SIG-M5 treated with dmso at 0.1 percent for 504 hours (cell line): ENCODE results near the gene ASTN2.

Experiments
- DNase-seq: peaks from one replicate; lab custom pipeline; 2025; ENCODE audit not compliant: unreplicated experiment; lab: John Stamatoyannopoulos, UW

The ASTN2 gene

DNA sequence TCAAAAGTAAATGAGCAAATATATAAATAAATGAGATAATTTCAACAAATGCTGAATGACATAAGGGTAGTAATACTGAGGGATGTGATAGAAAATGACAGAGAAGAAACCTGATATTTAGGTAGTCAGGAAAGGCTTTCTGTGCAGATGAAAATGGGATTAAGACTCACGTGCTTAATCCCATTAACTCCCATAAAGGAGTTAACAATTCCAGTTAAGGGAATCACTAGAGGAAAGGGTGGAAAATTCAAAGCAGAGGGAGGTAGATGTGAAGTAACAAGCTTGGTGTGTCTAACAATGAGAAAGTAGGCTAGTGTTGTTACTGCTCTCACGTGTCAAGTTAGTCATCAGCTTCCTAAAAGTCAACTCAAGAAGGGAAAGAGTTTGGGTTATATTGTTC is 818.2 kb downstream of the ASTN2 start:
- no peak for DNase-seq

GRCh38 chr9:116594547-116594946 is 820.3 kb downstream of the ASTN2 start:
- DNase-seq, result no peak

GRCh38 chr9:116592970-116593369 is 821.9 kb downstream of the ASTN2 start:
- no peak for DNase-seq

DNA sequence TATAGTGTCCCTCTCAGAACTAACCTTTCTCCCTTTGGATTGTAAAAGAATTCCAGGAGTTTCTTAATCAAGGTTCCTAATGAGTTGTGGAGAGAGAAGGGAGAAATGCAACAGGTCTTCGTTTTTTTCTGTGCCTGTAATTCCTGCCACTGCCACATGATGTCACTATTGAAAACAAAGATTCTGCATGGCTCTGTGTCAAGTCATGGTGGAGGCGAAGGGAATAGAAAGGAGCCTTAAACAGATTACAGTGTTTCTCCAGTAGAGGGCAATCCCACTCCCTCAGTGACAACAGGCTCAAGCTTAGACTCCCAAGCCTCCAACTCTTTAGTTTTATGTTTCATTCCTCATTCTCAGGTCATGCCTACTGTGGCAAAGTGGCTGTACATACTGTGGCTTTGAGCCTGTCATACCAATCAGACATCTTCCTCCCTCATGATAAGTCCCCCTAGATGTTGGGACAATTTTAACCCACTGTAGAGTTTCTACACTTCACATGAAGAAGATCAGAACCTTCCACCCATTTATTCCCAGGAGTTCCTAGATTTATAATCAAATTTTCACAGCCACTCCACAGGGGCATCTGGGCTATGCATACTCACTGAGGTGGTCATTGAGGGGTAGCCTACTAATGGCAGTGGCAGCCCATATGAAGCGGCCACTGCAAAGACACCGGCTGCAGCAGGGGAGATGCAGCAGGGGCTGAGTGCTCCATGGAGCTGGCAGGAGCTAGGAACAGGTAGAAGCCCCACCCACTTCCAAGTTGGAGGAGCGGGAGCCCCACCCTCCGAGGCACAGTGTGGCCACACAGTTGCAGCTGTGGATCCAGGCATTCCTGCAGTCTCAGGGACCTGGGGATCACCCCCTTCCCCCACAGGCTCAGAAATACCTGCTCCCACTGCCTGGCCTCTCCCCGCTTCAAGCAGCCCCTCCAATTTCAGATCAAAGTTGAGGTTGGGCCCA is 825.2 kb downstream of the ASTN2 start:
- peak; percentile 49 for DNase-seq

GRCh38 chr9:116587919-116588318 is 826.9 kb downstream of the ASTN2 start:
- no peak for DNase-seq

- no peak for DNase-seq
These were observed 829.0 kb downstream of the ASTN2 start for GRCh38 chr9:116585896-116586295.

GRCh38 chr9:116585204-116585603 is 829.7 kb downstream of the ASTN2 start:
- no peak for DNase-seq

DNA sequence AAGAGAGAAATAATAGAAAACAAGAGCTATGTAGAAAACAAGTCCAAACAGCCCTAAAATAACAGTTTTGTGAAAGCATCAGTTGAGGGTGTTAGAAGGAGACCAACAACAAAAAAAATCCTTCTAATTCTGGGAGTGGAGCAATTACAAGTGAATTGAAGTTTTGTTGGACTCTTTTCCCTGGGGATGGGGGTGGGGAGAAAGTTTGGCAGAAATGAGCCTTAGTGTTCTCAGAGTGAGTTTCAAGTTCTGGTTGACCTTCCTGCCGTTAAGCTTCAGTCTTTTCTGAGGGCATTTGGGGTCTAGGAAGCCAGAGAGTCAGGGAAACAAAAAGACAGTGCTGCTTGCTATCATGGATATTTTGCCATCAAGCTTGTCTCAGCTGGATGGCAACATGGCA is 834.0 kb downstream of the ASTN2 start:
- no peak for DNase-seq

- no peak for DNase-seq
These were observed 838.5 kb downstream of the ASTN2 start for GRCh38 chr9:116576386-116576785.

DNA sequence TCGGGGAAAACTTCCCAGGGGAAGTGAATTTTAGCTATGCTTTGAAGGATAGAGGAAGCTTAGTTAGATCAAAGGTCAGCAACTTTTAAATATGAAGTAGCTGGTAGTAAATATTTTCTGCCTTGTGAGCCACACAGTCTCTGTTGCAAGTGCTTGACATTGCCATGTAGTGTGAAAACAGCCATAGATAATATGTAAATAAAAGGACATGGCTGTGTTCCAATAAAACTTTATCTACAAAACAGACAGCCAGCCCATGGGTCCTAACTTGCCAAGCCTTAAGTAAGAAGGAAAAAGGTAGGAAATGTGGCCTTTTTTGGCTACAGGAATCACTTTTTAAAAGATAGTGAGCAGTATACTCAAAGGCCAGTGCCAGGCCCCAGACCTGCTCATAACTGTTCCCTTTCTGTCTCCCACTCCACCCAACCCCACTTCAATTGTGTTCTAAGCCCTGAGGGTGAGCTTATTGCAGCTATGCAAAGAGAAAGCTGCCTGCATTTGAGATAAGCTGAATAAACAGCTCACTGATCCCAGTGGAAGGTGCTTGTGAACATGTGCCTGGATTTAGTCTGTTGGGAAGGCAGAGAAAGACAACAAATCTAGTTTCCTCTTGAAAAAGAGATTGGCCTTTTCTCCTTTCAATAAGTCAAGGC is 840.7 kb downstream of the ASTN2 start:
- DNase-seq, result no peak

- peak; percentile 61 for DNase-seq
These were observed 842.6 kb downstream of the ASTN2 start for GRCh38 chr9:116572095-116572748.

DNA sequence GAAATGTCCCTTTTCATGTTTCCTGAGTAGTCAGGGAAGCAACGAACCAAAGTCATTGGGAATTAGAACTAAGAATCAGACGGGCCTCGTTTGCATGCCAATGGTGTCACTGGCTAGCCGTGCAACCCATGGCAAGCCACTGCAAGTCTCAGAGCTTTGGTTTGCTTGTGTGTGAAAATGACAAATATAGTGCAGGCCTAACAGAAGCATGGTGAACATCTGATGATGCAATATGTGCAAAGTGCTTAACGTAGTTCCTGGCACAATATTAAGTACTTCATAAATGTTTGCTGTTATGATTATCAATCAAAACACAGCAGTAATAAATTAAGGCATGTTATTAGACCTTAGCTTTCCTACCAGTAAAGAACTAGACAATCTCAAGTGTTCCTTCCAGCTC is 845.7 kb downstream of the ASTN2 start:
- no peak for DNase-seq

GRCh38 chr9:116566677-116567488 is 848.0 kb downstream of the ASTN2 start:
- DNase-seq, result no peak

DNA sequence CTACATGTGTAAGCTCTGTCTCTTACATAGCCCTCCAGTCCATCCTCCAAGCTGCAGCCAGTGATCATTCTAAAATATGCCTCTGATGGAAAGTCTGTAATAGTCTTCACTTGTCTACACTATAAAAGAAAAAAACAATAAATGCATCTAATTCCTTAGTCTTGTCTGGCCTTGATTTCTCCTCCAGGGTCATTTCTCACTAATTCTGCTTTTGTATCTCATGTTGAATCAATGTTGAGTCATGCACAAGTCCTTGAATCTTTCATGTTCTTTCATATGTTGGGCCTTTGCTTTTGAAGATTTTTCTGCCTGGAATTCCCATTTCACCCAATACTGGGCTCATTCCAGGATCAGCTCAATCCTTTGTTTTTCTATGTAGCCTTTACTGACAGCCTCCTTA is 848.9 kb downstream of the ASTN2 start:
- DNase-seq, result no peak

GRCh38 chr9:116564266-116564793 is 850.5 kb downstream of the ASTN2 start:
- DNase-seq, result no peak

- no peak for DNase-seq
These were observed 855.9 kb downstream of the ASTN2 start for GRCh38 chr9:116558818-116559540.

- no peak for DNase-seq
These were observed 856.8 kb downstream of the ASTN2 start for GRCh38 chr9:116558035-116558434.

- no peak for DNase-seq
These were observed 859.2 kb downstream of the ASTN2 start for GRCh38 chr9:116555556-116556155.

DNA sequence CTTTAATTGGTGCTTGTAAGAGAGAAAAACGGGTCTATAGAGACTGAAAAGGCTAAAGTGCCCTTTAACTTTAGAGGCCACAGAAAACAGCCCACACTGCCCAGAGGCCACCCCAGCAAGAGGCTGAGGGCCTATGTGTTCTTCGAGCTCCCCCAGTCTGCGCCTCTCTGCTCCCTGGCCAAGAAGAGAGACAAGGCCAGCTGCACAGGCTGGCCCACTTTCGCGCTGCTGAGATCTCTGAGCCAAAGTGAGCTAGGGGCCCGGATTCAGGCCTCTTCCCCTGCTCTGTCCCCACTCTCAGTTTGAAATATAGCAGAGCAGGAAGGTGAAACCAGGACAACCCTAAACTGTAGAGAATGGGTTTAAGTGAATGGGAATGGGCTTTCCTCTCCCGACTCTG is 859.7 kb downstream of the ASTN2 start:
- no peak for DNase-seq
